H1 (cell line): ENCODE results near the gene SGCD. TPM values are rescaled to one million over a fixed set of nuclear protein-coding genes. Genes with fewer than 3 reads are reported as not detected.

Experiments used
- BRCA1 ChIP-seq: IDR thresholded peaks from 2 replicates; pipeline ENCODE4 v1.6.1; 2012; ENCODE audit warnings: low read depth, low read length, improper control_type of control experiment
- CTBP2 ChIP-seq: IDR thresholded peaks from 2 replicates; pipeline ENCODE4 v1.7.0; 2011; ENCODE audit warnings: borderline replicate concordance, mild to moderate bottlenecking, moderate library complexity, mixed read lengths, low read length; ENCODE audit not compliant: insufficient read depth, insufficient read length
- HDAC6 ChIP-seq: IDR thresholded peaks from one replicate; pipeline ENCODE4 v1.7.1; 2012; ENCODE audit warnings: low read depth, mild to moderate bottlenecking, inconsistent platforms, low read length, moderate library complexity
- RBBP5 ChIP-seq: IDR thresholded peaks from 2 replicates; pipeline ENCODE4 v1.7.1; 2012; ENCODE audit warnings: low read depth, mild to moderate bottlenecking, inconsistent platforms, low read length, moderate library complexity, borderline replicate concordance
- SIRT6 ChIP-seq: IDR thresholded peaks from one replicate; pipeline ENCODE4 v1.7.1; 2012; ENCODE audit warnings: low read length, inconsistent platforms
- TBP ChIP-seq: IDR thresholded peaks from 2 replicates; pipeline ENCODE4 v1.6.1; 2011; ENCODE audit warnings: low read depth, low read length, improper control_type of control experiment
- TCF12 ChIP-seq: IDR thresholded peaks from 2 replicates; pipeline ENCODE4 v1.6.1; 2011; ENCODE audit warnings: low read depth, mild to moderate bottlenecking, low read length
- polyA plus RNA-seq, 7 experiments: library from polyadenylated mRNA; depleted of rRNA in 3 of 7; stranded (reverse) in 5 of 7; unstranded in 2 of 7; fragments of >200 nt in 5 of 7; fragments of 200-250 nt in 2 of 7; gene quantifications; 1 replicate in 5 of 7; 2 replicates in 1 of 7; 4 replicates in 1 of 7; pipeline versions ENCODE4 v1.2.1 to v1.2.3, GENCODE V29; 2011 to 2013; ENCODE audit warnings: missing spikeins in 2 of 7, mixed read lengths in 2 of 7
- total RNA-seq: library from RNA; stranded (reverse); fragmentation: NEBNext Ultra II Directional; extraction: Animal tissue kit (Norgen Biotek cat#: 25700); gene quantifications from 2 replicates; pipeline ENCODE4 v1.2.1, GENCODE V29; 2021

SGCD gene
- total and polyA plus RNA-seq, 2 of the 8 experiments (the other 6 are each of a cell fraction or from before 2014, with no cell fraction given), result 0.04 to 0.08 TPM

- TF ChIP-seq SIRT6 (no peak), TBP (no peak), RBBP5 (no peak), BRCA1 (no peak), HDAC6 (no peak), CTBP2 (no peak), TCF12 (no peak)
Observed at GRCh38 chr5:156615901-156616300, 288.9 kb downstream of the SGCD start (continued).
